ENCODE measurements around the gene ZCCHC2.

The ZCCHC2 gene

DNA sequence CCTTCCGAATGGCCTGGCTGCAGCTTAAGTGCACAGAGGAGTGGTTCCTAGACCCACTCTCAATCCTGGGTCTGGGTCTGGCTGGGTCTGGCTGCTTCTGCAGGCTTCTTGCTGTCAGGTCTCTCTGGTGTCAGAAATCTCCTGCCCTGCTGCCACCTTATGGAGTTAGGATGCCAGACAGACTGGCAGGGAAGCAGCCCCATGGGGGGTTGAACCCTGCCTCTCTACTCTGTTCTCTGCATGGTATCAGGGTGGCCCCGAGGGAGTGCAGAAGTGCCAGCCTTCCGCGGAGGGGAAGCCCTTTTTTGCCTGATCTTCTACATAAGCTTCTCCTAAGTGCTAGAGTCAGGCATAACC is 89.4 kb downstream of the ZCCHC2 start:
- Histone ChIP-seq H3K36me3 (ENCODE audit: insufficient read depth, low read length) (no peaks in the 10 kb centered on the region), H3K9ac (ENCODE audit: low read length) (no peak overlapping the region), H3F3A (ENCODE audit: insufficient read depth, low read length) (no peaks in the 10 kb centered on the region), H2AFZ (ENCODE audit: low read length) (no peak overlapping the region), H3K4me3 (ENCODE audit: low read depth, low read length, poor library complexity, severe bottlenecking) (no peak overlapping the region), H3K27me3 (ENCODE audit: insufficient read depth, low read length) (no peaks in the 10 kb centered on the region; the same call in 1 of the 2 replicates), H3K27ac (ENCODE audit: low read depth, low read length, poor library complexity, severe bottlenecking) (no peak overlapping the region), H3K4me1 (ENCODE audit: insufficient read depth, low read length, severe bottlenecking) (no peaks in the 10 kb centered on the region), H3K4me2 (ENCODE audit: low read length) (no peak overlapping the region), H3K9me3 (ENCODE audit: low read length) (no peaks in the 10 kb centered on the region), H4K20me1 (ENCODE audit: insufficient read depth, low read length) (no peaks in the 10 kb centered on the region), H3K9me2 (ENCODE audit: low read depth, low read length) (no peaks in the 10 kb centered on the region), H3K79me2 (ENCODE audit: insufficient read depth, low read length) (no peaks in the 10 kb centered on the region)
- no peak for TF ChIP-seq CTCF (IDR thresholded peaks at IDR 0.05; ENCODE audit: low read length)
- no peak for TF ChIP-seq EZH2 (IDR thresholded peaks at IDR 0.05; ENCODE audit: borderline replicate concordance, low read length)

GRCh38 chr18:62612776-62613175 is 90.0 kb downstream of the ZCCHC2 start:
- Histone ChIP-seq H3K9me3 (ENCODE audit: low read length) (no peaks in the 10 kb centered on the region), H3K9ac (ENCODE audit: low read length) (no peak overlapping the region), H3K79me2 (ENCODE audit: insufficient read depth, low read length) (no peaks in the 10 kb centered on the region), H3K4me2 (ENCODE audit: low read length) (no peak overlapping the region), H3K4me1 (ENCODE audit: insufficient read depth, low read length, severe bottlenecking) (no peaks in the 10 kb centered on the region), H3K27ac (ENCODE audit: low read depth, low read length, poor library complexity, severe bottlenecking) (no peak overlapping the region), H3K36me3 (ENCODE audit: insufficient read depth, low read length) (no peaks in the 10 kb centered on the region), H3K27me3 (ENCODE audit: insufficient read depth, low read length) (no peaks in the 10 kb centered on the region; the same call in 1 of the 2 replicates), H4K20me1 (ENCODE audit: insufficient read depth, low read length) (no peaks in the 10 kb centered on the region), H3K4me3 (ENCODE audit: low read depth, low read length, poor library complexity, severe bottlenecking) (no peak overlapping the region), H3K9me2 (ENCODE audit: low read depth, low read length) (no peaks in the 10 kb centered on the region), H2AFZ (ENCODE audit: low read length) (no peak overlapping the region), H3F3A (ENCODE audit: insufficient read depth, low read length) (no peaks in the 10 kb centered on the region)
- no peak for TF ChIP-seq EZH2 (IDR thresholded peaks at IDR 0.05; ENCODE audit: borderline replicate concordance, low read length)
- no peak for TF ChIP-seq CTCF (IDR thresholded peaks at IDR 0.05; ENCODE audit: low read length)

GRCh38 chr18:62614494-62614893 is 91.7 kb downstream of the ZCCHC2 start:
- Histone ChIP-seq H3K27me3 (ENCODE audit: insufficient read depth, low read length) (no peaks in the 10 kb centered on the region; the same call in 1 of the 2 replicates), H2AFZ (ENCODE audit: low read length) (no peak overlapping the region), H3K4me2 (ENCODE audit: low read length) (no peak overlapping the region), H3K4me3 (ENCODE audit: low read depth, low read length, poor library complexity, severe bottlenecking) (no peak overlapping the region), H3K27ac (ENCODE audit: low read depth, low read length, poor library complexity, severe bottlenecking) (no peak overlapping the region), H3K79me2 (ENCODE audit: insufficient read depth, low read length) (no peaks in the 10 kb centered on the region), H3F3A (ENCODE audit: insufficient read depth, low read length) (no peaks in the 10 kb centered on the region), H4K20me1 (ENCODE audit: insufficient read depth, low read length) (no peaks in the 10 kb centered on the region), H3K9me2 (ENCODE audit: low read depth, low read length) (no peaks in the 10 kb centered on the region), H3K9ac (ENCODE audit: low read length) (no peak overlapping the region), H3K36me3 (ENCODE audit: insufficient read depth, low read length) (no peaks in the 10 kb centered on the region), H3K4me1 (ENCODE audit: insufficient read depth, low read length, severe bottlenecking) (no peaks in the 10 kb centered on the region), H3K9me3 (ENCODE audit: low read length) (no peaks in the 10 kb centered on the region)
- TF ChIP-seq CTCF (IDR thresholded peaks at IDR 0.05; ENCODE audit: low read length) = no peak

All from OCI-LY1 (cell line).